ENCODE data around the gene HLF. TPM values are rescaled to one million over a fixed set of nuclear protein-coding genes. Genes with fewer than 3 reads are reported as not detected.
A peak's percentile ranks its signal among the peaks of the same experiment; 100 is the strongest.

Gene HLF
- total RNA-seq, 4 donors from 2014 or later, result 19.8 to 46.7 (median 29.9) TPM

- H3K4me3 ChIP-seq (ENCODE audit: low read depth, poor library complexity, severe bottlenecking), result no peak overlapping the region
- no peak for DNase-seq (ENCODE audit: low spot score in 2 of 2)
- TF ChIP-seq CTCF (IDR thresholded peaks at IDR 0.05) (no peak), POLR2A (IDR thresholded peaks at IDR 0.05) (no peak)
- intact Hi-C loops (cut with DNase I; ENCODE audit: low total_unique reads), result no loop called here
- WGBS, 2 donors, result 8 to 16% methylated on average over 7 of the region's 7 CpGs
Observed at GRCh38 chr17:55273579-55274354, 9.0 kb downstream of the HLF start.

- no peak for TF ChIP-seq CTCF (IDR thresholded peaks at IDR 0.05)
- WGBS, 2 donors, result 63 to 69% methylated on average over 7 of the region's 7 CpGs
- H3K4me3 ChIP-seq (ENCODE audit: low read depth, poor library complexity, severe bottlenecking), result no peak overlapping the region
- intact Hi-C loops (cut with DNase I; ENCODE audit: low total_unique reads), result no loop called here
- no peak for DNase-seq (ENCODE audit: low spot score in 2 of 2)
Observed at GRCh38 chr17:55274355-55275255, 9.8 kb downstream of the HLF start.

GRCh38 chr17:55275894-55276804 is 11.4 kb downstream of the HLF start:
- peak in 1 of 2 donors; percentile 69 for DNase-seq (ENCODE audit: low spot score in 2 of 2)
- intact Hi-C loops (cut with DNase I; ENCODE audit: low total_unique reads), result no loop called here
- WGBS, 2 donors, result 57 to 58% methylated on average over 7 of the region's 7 CpGs

DNA sequence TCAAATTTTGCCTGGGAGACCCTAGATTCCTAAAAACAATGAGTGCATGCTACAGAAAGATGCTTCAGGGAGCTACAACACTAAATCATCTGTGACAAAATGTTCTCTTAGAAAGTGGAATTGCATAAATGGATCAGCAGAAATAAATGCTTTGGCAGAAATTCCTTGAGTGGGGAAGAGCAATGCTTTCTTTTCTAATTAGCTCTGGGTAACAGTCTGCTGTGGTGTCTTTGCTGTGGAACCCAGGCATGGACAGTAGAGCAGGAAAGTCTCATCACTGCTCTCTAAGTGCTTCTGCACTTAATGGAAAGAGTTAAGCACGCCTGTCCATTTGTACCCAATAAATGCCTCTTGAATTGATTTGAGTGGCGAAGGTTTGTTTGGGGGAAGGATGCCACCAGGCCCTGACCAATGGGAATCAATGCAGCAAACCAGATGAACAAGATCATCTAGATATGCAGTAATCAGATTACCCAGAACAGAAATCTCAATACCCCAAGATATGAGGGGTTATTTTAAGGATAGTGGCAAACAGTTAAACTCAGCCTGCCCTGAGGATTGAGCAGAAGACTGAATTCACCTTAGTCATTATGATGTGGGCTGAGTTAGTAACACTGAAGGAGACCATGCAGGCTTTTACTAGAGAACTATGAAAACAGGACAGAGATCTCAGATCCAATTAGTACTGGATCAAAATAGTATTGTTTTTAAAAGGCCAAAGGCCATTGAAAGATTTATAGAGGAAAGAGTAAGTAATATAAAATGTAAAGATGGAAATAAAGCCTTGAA is 13.6 kb downstream of the HLF start:
- H3K4me3 ChIP-seq (ENCODE audit: low read depth, poor library complexity, severe bottlenecking), result no peak overlapping the region
- 31 to 59% methylated on average over 2 of the region's 2 CpGs for WGBS, 2 donors
- intact Hi-C loops (cut with DNase I; ENCODE audit: low total_unique reads), result no loop called here
- DNase-seq (ENCODE audit: low spot score in 2 of 2), result no peak
- TF ChIP-seq POLR2A (IDR thresholded peaks at IDR 0.05) (no peak), CTCF (IDR thresholded peaks at IDR 0.05) (no peak)

More at GRCh38 chr17:55275894-55276804, 11.4 kb downstream of the HLF start:
- H3K4me3 ChIP-seq (ENCODE audit: low read depth, poor library complexity, severe bottlenecking), result no peak overlapping the region
- TF ChIP-seq CTCF (IDR thresholded peaks at IDR 0.05) (no peak), POLR2A (IDR thresholded peaks at IDR 0.05) (no peak)

DNA sequence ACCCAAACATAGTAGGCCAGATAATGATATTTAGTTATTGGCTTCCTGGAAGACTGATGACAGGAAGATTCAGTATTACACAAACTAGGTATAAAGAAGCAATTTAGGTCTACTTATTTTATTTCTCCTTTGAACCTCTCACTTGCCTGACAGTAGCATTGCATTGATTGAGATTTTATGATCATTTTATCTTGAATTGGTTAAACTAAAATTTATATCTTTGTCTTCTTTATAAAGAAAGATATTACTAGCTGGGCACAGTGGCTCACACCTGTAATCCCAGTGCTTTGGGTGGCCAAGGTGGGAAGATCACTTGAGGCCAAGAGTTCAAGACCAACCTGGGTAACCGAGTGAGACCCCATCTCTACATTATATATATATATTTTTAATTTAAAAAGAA is 14.4 kb downstream of the HLF start:
- H3K4me3 ChIP-seq (ENCODE audit: low read depth, poor library complexity, severe bottlenecking), result no peak overlapping the region
- intact Hi-C loops (cut with DNase I; ENCODE audit: low total_unique reads), result no loop called here
- no peak for DNase-seq (ENCODE audit: low spot score in 2 of 2)
- no peak for TF ChIP-seq POLR2A (IDR thresholded peaks at IDR 0.05)
- no peak for TF ChIP-seq CTCF (IDR thresholded peaks at IDR 0.05)
- 96 to 98% methylated on average over 1 of the region's 1 CpG for WGBS, 2 donors

Measured in lower leg skin (tissue), 4 donors.